HL-60 (cell line): ENCODE results near the gene CCNK.

Source experiments
- DNase-seq, 2 experiments: peaks; one replicate each; pipeline ENCODE4 v3.0.0-alpha.2; 2010 to 2020; ENCODE audit warnings: low read depth in 1 of 2, low spot score in 1 of 2
- H3K27ac ChIP-seq: fragments of 250-450 bp; sonication (Bioruptor Pico); replicated peaks from 2 replicates; pipeline ENCODE4 v1.5.1; 2020; ENCODE audit warnings: mild to moderate bottlenecking, moderate library complexity
- H3K27me3 ChIP-seq: fragments of 250-450 bp; sonication (Bioruptor Pico); 2 replicates; pipeline ENCODE4 v1.5.1; 2021; ENCODE audit warnings: mild to moderate bottlenecking, moderate library complexity; ENCODE audit not compliant: insufficient read depth, poor library complexity, severe bottlenecking
- H3K4me3 ChIP-seq: replicated peaks from 2 replicates; pipeline ENCODE4 v1.5.1; 2011; ENCODE audit warnings: mild to moderate bottlenecking, control low read depth, low read length; ENCODE audit not compliant: insufficient read depth
- CTCF ChIP-seq: IDR thresholded peaks from one replicate; pipeline ENCODE4 v1.5.1; 2011; ENCODE audit warnings: low read length, control low read depth, inconsistent platforms; ENCODE audit not compliant: insufficient read depth
- GABPA ChIP-seq: IDR thresholded peaks from 2 replicates; pipeline ENCODE4 v1.6.1; 2012; ENCODE audit warnings: low read depth
- POLR2AphosphoS5 ChIP-seq: IDR thresholded peaks from 2 replicates; pipeline ENCODE4 v1.6.1; 2012; ENCODE audit warnings: low read depth
- REST ChIP-seq: IDR thresholded peaks from 2 replicates; pipeline ENCODE4 v1.6.1; 2012; ENCODE audit warnings: low read depth; ENCODE audit not compliant: insufficient replicate concordance
- SPI1 ChIP-seq: IDR thresholded peaks from 2 replicates; pipeline ENCODE4 v1.6.1; 2012; ENCODE audit warnings: low read depth, mild to moderate bottlenecking, borderline replicate concordance

The CCNK gene

GRCh38 chr14:99538275-99538674 lies 57.1 kb downstream of the CCNK start:
- no peak overlapping the region for H3K27ac ChIP-seq
- TF ChIP-seq POLR2AphosphoS5 (no peak), CTCF (no peak), GABPA (no peak), SPI1 (no peak), REST (no peak)
- H3K27me3 ChIP-seq = no peaks in the 10 kb centered on the region
- no peak overlapping the region for H3K4me3 ChIP-seq
- DNase-seq = no peak

GRCh38 chr14:99538733-99539132 lies 57.5 kb downstream of the CCNK start:
- Histone ChIP-seq H3K4me3 (no peak overlapping the region), H3K27me3 (no peaks in the 10 kb centered on the region), H3K27ac (no peak overlapping the region)
- TF ChIP-seq GABPA (no peak), POLR2AphosphoS5 (no peak), CTCF (no peak), SPI1 (no peak), REST (no peak)
- DNase-seq = no peak

GRCh38 chr14:99539491-99539890 lies 58.3 kb downstream of the CCNK start:
- DNase-seq = no peak
- Histone ChIP-seq H3K27ac (no peak overlapping the region), H3K27me3 (no peaks in the 10 kb centered on the region), H3K4me3 (no peak overlapping the region)
- TF ChIP-seq GABPA (no peak), SPI1 (no peak), CTCF (no peak), REST (no peak), POLR2AphosphoS5 (no peak)
